OCI-LY7 (cell line): Measurements from ENCODE around the gene BRIP1. TPM values are rescaled to one million over a fixed set of nuclear protein-coding genes. Genes with fewer than 3 reads are reported as not detected.

Experiments used
- BruUV-seq: library from RNA; stranded (reverse); fragments of 400-500 nt; replicated peaks from 2 replicates; lab custom pipeline; 2021; lab: Mats Ljungman, UMichigan
- CTCF ChIA-PET: fragments of 300-600 bp; sonication (Branson Sonifier 250); formaldehyde crosslinking; loops from one replicate; lab custom pipeline; 2022; ENCODE audit warnings: antibody characterized with exemption; ENCODE audit not compliant: unreplicated experiment; lab: Charles Lee
- POLR2A ChIA-PET: fragments of 300-600 bp; sonication (Branson Sonifier 250); formaldehyde crosslinking; loops from one replicate; lab custom pipeline; 2022; ENCODE audit warnings: antibody characterized with exemption; lab: Charles Lee
- DNase-seq: peaks from one replicate; pipeline ENCODE4 v3.0.0-alpha.2; 2015; ENCODE audit warnings: low spot score
- H2AFZ ChIP-seq: fragments of 200-600 bp; sonication (generic), shearing (Covaris generic); 2 replicates; pipeline ENCODE4 v1.6.1; 2014; ENCODE audit warnings: mild to moderate bottlenecking, antibody characterized with exemption, low read length, moderate library complexity
- H3K27ac ChIP-seq: fragments of 200-600 bp; sonication (generic); 2 replicates; pipeline ENCODE4 v1.5.1; 2014; ENCODE audit warnings: mixed run types, low read depth, mild to moderate bottlenecking, moderate library complexity, low read length, inconsistent platforms; ENCODE audit not compliant: poor library complexity, severe bottlenecking
- H3K36me3 ChIP-seq: fragments of 200-600 bp; sonication (generic); 2 replicates; pipeline ENCODE4 v1.6.1; 2014; ENCODE audit warnings: mild to moderate bottlenecking, antibody characterized with exemption, low read length, moderate library complexity, mixed read lengths; ENCODE audit not compliant: insufficient read depth
- H3K4me1 ChIP-seq: fragments of 200-600 bp; sonication (generic); 2 replicates; pipeline ENCODE4 v1.5.1; 2014; ENCODE audit warnings: mild to moderate bottlenecking, low read length; ENCODE audit not compliant: insufficient read depth, poor library complexity, severe bottlenecking
- H3K4me2 ChIP-seq: fragments of 200-600 bp; sonication (generic); 2 replicates; pipeline ENCODE4 v1.6.1; 2014; ENCODE audit warnings: mild to moderate bottlenecking, low read length
- H3K4me3 ChIP-seq: fragments of 200-600 bp; sonication (generic); 2 replicates; pipeline ENCODE4 v1.5.1; 2014; ENCODE audit warnings: mild to moderate bottlenecking, low read depth, low read length; ENCODE audit not compliant: poor library complexity, severe bottlenecking
- H3K79me2 ChIP-seq: fragments of 200-600 bp; sonication (generic); 2 replicates; pipeline ENCODE4 v1.6.1; 2016; ENCODE audit warnings: low read depth, mild to moderate bottlenecking, low read length, moderate library complexity, mixed read lengths; ENCODE audit not compliant: insufficient read depth
- H3K9me2 ChIP-seq: fragments of 200-600 bp; sonication (generic); 2 replicates; pipeline ENCODE4 v1.6.1; 2016; ENCODE audit warnings: mild to moderate bottlenecking, low read length, mixed read lengths; ENCODE audit not compliant: insufficient read depth
- H3K9me3 ChIP-seq: fragments of 200-600 bp; sonication (generic); 2 replicates; pipeline ENCODE4 v1.6.1; 2014; ENCODE audit warnings: mild to moderate bottlenecking, mixed run types, low read length, mixed read lengths
- H4K20me1 ChIP-seq: fragments of 200-600 bp; sonication (generic); 2 replicates; pipeline ENCODE4 v1.6.1; 2014; ENCODE audit warnings: mild to moderate bottlenecking, antibody characterized with exemption, low read length, moderate library complexity, mixed read lengths; ENCODE audit not compliant: insufficient read depth
- EZH2phosphoT487 ChIP-seq: fragments of 200-600 bp; sonication (generic); IDR thresholded peaks from 2 replicates; pipeline ENCODE4 v1.6.1; 2018; ENCODE audit warnings: low read depth, borderline replicate concordance, mild to moderate bottlenecking, mixed run types, antibody characterized with exemption, low read length, moderate library complexity, mixed read lengths
- intact Hi-C: fragments of 100-400 bp; cut with micrococcal nuclease; formaldehyde crosslinking; loops from one replicate; pipeline ENCODE4 v1.10.0; 2022; ENCODE audit not compliant: unreplicated experiment
- total RNA-seq, 2 experiments: library from RNA; depleted of rRNA in 1 of 2; stranded (reverse); fragments of >200 nt in 1 of 2; shearing (Covaris generic) in 1 of 2; gene quantifications; 2 replicates each; pipeline ENCODE4 v1.2.3, GENCODE V29; 2014 to 2022
- TF ChIP-seq, protein P1 (sequence below): fragments of 200-600 bp; sonication (generic); conservative IDR thresholded peaks from 2 replicates; pipeline ENCODE4 v1.5.1; 2014; ENCODE audit warnings: mild to moderate bottlenecking, antibody characterized with exemption, low read length, moderate library complexity, mixed read lengths

BRIP1 gene
- total RNA-seq, 2 experiments from 2014 or later, result 32.5 to 33.8 TPM

DNA sequence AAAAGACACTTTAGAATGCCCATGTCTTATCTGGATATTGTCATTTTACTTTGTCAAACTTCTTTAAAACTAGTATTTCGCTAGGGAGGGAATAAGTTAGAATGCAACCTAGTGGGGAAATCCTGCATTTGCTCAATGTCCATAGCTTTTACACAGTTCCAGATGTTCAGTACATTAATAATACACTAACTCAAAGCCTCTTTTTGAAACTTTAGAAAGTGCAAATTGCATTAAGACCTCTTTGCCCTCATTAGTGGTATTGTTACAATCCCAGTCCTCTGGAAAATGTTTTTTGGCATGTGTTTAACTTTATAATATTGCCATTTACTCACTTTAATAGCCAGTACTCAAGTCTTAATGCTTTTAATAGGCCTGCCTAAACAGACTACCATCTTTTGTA lies 106.8 kb downstream of the BRIP1 start:
- ChIA-PET CTCF (no interaction called here), POLR2A (no interaction called here)
- Histone ChIP-seq H3K36me3 (peaks cover 88% of the 10 kb centered on the region), H3K79me2 (no peaks in the 10 kb centered on the region), H4K20me1 (no peaks in the 10 kb centered on the region), H3K9me2 (no peaks in the 10 kb centered on the region), H2AFZ (no peak overlapping the region), H3K9me3 (peaks cover 10% of the 10 kb centered on the region; the same call in 1 of the 2 replicates), H3K27ac (no peak overlapping the region), H3K4me3 (no peak overlapping the region), H3K4me1 (peaks cover 10% of the 10 kb centered on the region), H3K4me2 (no peak overlapping the region)
- no TSS peak for BruUV-seq
- intact Hi-C loops, result loop anchor here (5.0 kb wide), 1 partner anchor 49 kb away; no protein-coding TSS in a partner anchor
- no peak for TF ChIP-seq EZH2phosphoT487
- TF ChIP-seq, protein P1, sequence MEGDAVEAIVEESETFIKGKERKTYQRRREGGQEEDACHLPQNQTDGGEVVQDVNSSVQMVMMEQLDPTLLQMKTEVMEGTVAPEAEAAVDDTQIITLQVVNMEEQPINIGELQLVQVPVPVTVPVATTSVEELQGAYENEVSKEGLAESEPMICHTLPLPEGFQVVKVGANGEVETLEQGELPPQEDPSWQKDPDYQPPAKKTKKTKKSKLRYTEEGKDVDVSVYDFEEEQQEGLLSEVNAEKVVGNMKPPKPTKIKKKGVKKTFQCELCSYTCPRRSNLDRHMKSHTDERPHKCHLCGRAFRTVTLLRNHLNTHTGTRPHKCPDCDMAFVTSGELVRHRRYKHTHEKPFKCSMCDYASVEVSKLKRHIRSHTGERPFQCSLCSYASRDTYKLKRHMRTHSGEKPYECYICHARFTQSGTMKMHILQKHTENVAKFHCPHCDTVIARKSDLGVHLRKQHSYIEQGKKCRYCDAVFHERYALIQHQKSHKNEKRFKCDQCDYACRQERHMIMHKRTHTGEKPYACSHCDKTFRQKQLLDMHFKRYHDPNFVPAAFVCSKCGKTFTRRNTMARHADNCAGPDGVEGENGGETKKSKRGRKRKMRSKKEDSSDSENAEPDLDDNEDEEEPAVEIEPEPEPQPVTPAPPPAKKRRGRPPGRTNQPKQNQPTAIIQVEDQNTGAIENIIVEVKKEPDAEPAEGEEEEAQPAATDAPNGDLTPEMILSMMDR, result no peak
- DNase-seq, result no peak

DNA sequence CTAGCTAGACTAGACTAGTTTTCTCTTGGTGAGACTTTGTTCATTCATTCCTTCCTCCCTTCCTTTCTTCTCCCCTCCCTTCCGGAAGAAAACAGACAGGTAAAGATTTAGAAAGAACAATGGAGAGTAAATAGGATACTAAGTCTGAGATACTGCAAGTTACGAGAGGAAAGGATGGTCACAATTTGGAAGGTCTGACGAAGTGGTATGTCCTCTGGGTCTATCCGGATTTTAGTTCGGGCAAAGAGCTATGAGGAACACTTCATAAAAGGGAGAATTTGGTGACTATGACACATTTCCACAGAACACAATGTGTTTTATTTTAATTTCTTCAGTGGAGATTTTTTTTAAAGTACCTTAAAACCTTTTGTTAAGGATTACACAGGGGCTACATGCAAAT lies 107.7 kb downstream of the BRIP1 start:
- peaks cover 85% of the 10 kb centered on the region for H3K36me3 ChIP-seq
- intact Hi-C loops, result loop anchor here (5.0 kb wide), 1 partner anchor 48 kb away; no protein-coding TSS in a partner anchor
- no peak for DNase-seq
- ChIA-PET CTCF (no interaction called here), POLR2A (interaction anchor here (1.5 kb wide), 1 partner anchor 10 kb away, joined by 6 read pairs; no protein-coding TSS in a partner anchor)
- no peaks in the 10 kb centered on the region for H3K9me2 ChIP-seq
- BruUV-seq, result no TSS peak
- no peak overlapping the region for H2AFZ ChIP-seq
- no peaks in the 10 kb centered on the region for H4K20me1 ChIP-seq
- no peak overlapping the region for H3K27ac ChIP-seq
- TF ChIP-seq, protein P1, result no peak
- no peak for TF ChIP-seq EZH2phosphoT487
- H3K4me1 ChIP-seq, result peaks cover 10% of the 10 kb centered on the region
- no peak overlapping the region for H3K4me2 ChIP-seq
- H3K9me3 ChIP-seq, result peaks cover 6% of the 10 kb centered on the region; the same call in 1 of the 2 replicates
- H3K79me2 ChIP-seq, result no peaks in the 10 kb centered on the region
- H3K4me3 ChIP-seq, result no peak overlapping the region

DNA sequence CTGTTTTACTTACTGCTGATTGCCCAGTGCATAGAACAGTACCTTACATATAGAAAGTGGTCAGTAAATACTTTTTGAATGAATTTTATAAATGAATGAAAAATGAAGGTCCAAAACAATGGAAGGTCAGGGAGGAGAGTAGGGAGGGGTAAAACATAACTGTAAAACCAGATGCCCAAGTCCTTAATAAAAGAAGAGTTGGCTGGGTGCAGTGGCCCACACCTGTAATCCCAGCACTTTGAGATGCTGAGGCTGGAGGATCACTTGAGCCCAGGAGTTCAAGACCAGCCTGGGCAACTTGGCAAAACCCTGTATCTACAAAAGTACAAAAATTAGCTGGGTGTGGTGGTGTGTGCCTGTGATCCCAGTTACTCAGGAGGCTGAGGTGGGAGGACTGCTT lies 108.2 kb downstream of the BRIP1 start:
- CTCF ChIA-PET, result no interaction called here

More for the DNA sequence above, 108.2 kb downstream of the BRIP1 start:
- H3K4me1 ChIP-seq, result peaks cover 10% of the 10 kb centered on the region
- POLR2A ChIA-PET, result interaction anchor here (1.5 kb wide), 1 partner anchor 10 kb away, joined by 6 read pairs; no protein-coding TSS in a partner anchor
- DNase-seq, result no peak
- intact Hi-C loops, result loop anchor here (5.0 kb wide), 1 partner anchor 48 kb away; no protein-coding TSS in a partner anchor
- no peaks in the 10 kb centered on the region for H3K79me2 ChIP-seq
- TF ChIP-seq, protein P1, result no peak
- TF ChIP-seq EZH2phosphoT487, result no peak
- BruUV-seq, result no TSS peak
- H3K9me2 ChIP-seq, result no peaks in the 10 kb centered on the region
- H3K36me3 ChIP-seq, result peaks cover 84% of the 10 kb centered on the region
- no peak overlapping the region for H2AFZ ChIP-seq
- H3K9me3 ChIP-seq, result peaks cover 6% of the 10 kb centered on the region; the same call in 1 of the 2 replicates
- H4K20me1 ChIP-seq, result no peaks in the 10 kb centered on the region
- H3K4me2 ChIP-seq, result no peak overlapping the region
- H3K4me3 ChIP-seq, result no peak overlapping the region
- no peak overlapping the region for H3K27ac ChIP-seq
